Endothelial cell of umbilical vein (primary cell): ENCODE results near the gene SAP130. TPM values are rescaled to one million over a fixed set of nuclear protein-coding genes. Genes with fewer than 3 reads are reported as not detected.

ENCODE experiments used
- BruUV-seq: library from RNA; stranded (reverse); fragments of 400-500 nt; replicated peaks from 2 replicates; lab custom pipeline; 2021; lab: Mats Ljungman, UMichigan
- CTCF ChIA-PET: fragments of 300-600, 350-600 bp; sonication (Branson Sonifier 250); formaldehyde crosslinking; loops from one replicate; lab custom pipeline; 2021; ENCODE audit warnings: antibody characterized with exemption, inconsistent platforms; lab: Charles Lee
- POLR2A ChIA-PET: fragments of 300-600, 350-600 bp; sonication (Branson Sonifier 250); formaldehyde crosslinking; loops from one replicate; lab custom pipeline; 2021; ENCODE audit warnings: antibody characterized with exemption, inconsistent platforms; lab: Charles Lee
- DNase-seq: peaks from one replicate; pipeline ENCODE4 v3.0.0-alpha.2; 2011; ENCODE audit warnings: low read depth, low spot score
- FAIRE-seq: peaks from 2 replicates; lab custom pipeline; 2011; peaks lifted over from hg19 to GRCh38; lab: Jason Lieb, UNC
- H2AFZ ChIP-seq: 2 replicates; pipeline ENCODE4 v1.6.0; 2012; ENCODE audit warnings: low read depth, low read length, control low read depth, inconsistent platforms
- H3K27ac ChIP-seq: 2 replicates; pipeline ENCODE4 v1.5.1; 2011; ENCODE audit warnings: low read depth, mild to moderate bottlenecking, control low read depth, low read length, moderate library complexity; ENCODE audit not compliant: insufficient read depth
- H3K27me3 ChIP-seq, 2 experiments: 2 replicates each; pipeline versions ENCODE4 v1.6.0 to v1.6.1; 2011; ENCODE audit warnings: low read length in 2 of 2, mixed read lengths in 1 of 2; ENCODE audit not compliant: control insufficient read depth in 2 of 2, insufficient read depth in 2 of 2
- H3K36me3 ChIP-seq, 2 experiments: 2 replicates in 1 of 2; 3 replicates in 1 of 2; pipeline ENCODE4 v1.5.1; 2011; ENCODE audit warnings: low read length in 2 of 2, mild to moderate bottlenecking in 1 of 2, moderate library complexity in 1 of 2; ENCODE audit not compliant: control insufficient read depth in 2 of 2, insufficient read depth in 2 of 2; ENCODE audit errors: extremely low read depth in 1 of 2
- H3K4me1 ChIP-seq: 3 replicates; pipeline ENCODE4 v1.5.1; 2011; ENCODE audit warnings: mild to moderate bottlenecking, low read length; ENCODE audit not compliant: control insufficient read depth, insufficient read depth; ENCODE audit errors: extremely low read depth
- H3K4me2 ChIP-seq: 2 replicates; pipeline ENCODE4 v1.6.1; 2011; ENCODE audit warnings: low read length, control low read depth, mixed read lengths; ENCODE audit not compliant: insufficient read depth
- H3K4me3 ChIP-seq, 3 experiments: fragments of 200-600 bp in 1 of 3; sonication (generic), shearing (Covaris generic) in 1 of 3; replicated peaks in 1 of 3; 2 replicates each; pipeline ENCODE4 v1.5.1; 2011 to 2016; ENCODE audit warnings: control low read depth in 3 of 3, low read length in 3 of 3, mild to moderate bottlenecking in 2 of 3, inconsistent platforms in 1 of 3, low read depth in 1 of 3, moderate library complexity in 1 of 3; ENCODE audit not compliant: insufficient read depth in 1 of 3
- H3K79me2 ChIP-seq: 2 replicates; pipeline ENCODE4 v1.6.0; 2012; ENCODE audit warnings: low read length, inconsistent platforms; ENCODE audit not compliant: control insufficient read depth, insufficient read depth
- H3K9ac ChIP-seq: replicated peaks from 2 replicates; pipeline ENCODE3; 2011; ENCODE audit warnings: low read length, control low read depth; ENCODE audit not compliant: insufficient read depth; ENCODE audit errors: extremely low read depth
- H3K9me1 ChIP-seq: replicated peaks from 3 replicates; pipeline ENCODE4 v1.6.0; 2011; ENCODE audit warnings: mild to moderate bottlenecking, low read length; ENCODE audit not compliant: control insufficient read depth, insufficient read depth; ENCODE audit errors: extremely low read depth
- H3K9me3 ChIP-seq: replicated peaks from 2 replicates; pipeline ENCODE4 v1.5.1; 2012; ENCODE audit warnings: low read length, inconsistent platforms; ENCODE audit not compliant: control insufficient read depth, insufficient read depth
- H4K20me1 ChIP-seq: replicated peaks from 2 replicates; pipeline ENCODE3; 2011; ENCODE audit warnings: mild to moderate bottlenecking, low read length; ENCODE audit not compliant: control insufficient read depth, insufficient read depth; ENCODE audit errors: extremely low read depth
- CTCF ChIP-seq, 2 donors: IDR thresholded peaks; 1 replicate in 1 of 2; 2 replicates in 1 of 2; pipeline ENCODE4 v1.5.1; 2011; ENCODE audit warnings: low read length in 2 of 2, mild to moderate bottlenecking in 2 of 2, moderate library complexity in 2 of 2, control low read depth in 1 of 2, inconsistent platforms in 1 of 2, low read depth in 1 of 2; ENCODE audit not compliant: insufficient read depth in 1 of 2; ENCODE audit errors: extremely low read depth in 1 of 2
- EZH2 ChIP-seq: IDR thresholded peaks from 2 replicates; pipeline ENCODE4 v1.6.1; 2012; ENCODE audit warnings: borderline replicate concordance, low read depth, mild to moderate bottlenecking, moderate library complexity, low read length, inconsistent platforms; ENCODE audit not compliant: severe bottlenecking
- FOS ChIP-seq: IDR thresholded peaks from 2 replicates; pipeline ENCODE4 v1.6.1; 2011; ENCODE audit warnings: mild to moderate bottlenecking, low read length, moderate library complexity, borderline replicate concordance; ENCODE audit not compliant: insufficient read depth
- GATA2 ChIP-seq: IDR thresholded peaks from 2 replicates; pipeline ENCODE4 v1.7.0; 2011; ENCODE audit warnings: low read depth, mild to moderate bottlenecking, moderate library complexity, mixed read lengths, low read length; ENCODE audit not compliant: insufficient read length, insufficient read depth
- JUN ChIP-seq: IDR thresholded peaks from 2 replicates; pipeline ENCODE4 v1.6.1; 2011; ENCODE audit warnings: borderline replicate concordance, low read depth; ENCODE audit not compliant: insufficient read length, insufficient read depth
- MAX ChIP-seq: IDR thresholded peaks from 2 replicates; pipeline ENCODE4 v1.6.1; 2011; ENCODE audit not compliant: insufficient read depth, insufficient read length
- POLR2A ChIP-seq: IDR thresholded peaks from 2 replicates; pipeline ENCODE4 v1.6.1; 2012; ENCODE audit warnings: low read depth, mild to moderate bottlenecking, control low read depth, low read length
- POLR2AphosphoS5 ChIP-seq: IDR thresholded peaks from 2 replicates; pipeline ENCODE4 v1.6.1; 2012; ENCODE audit warnings: low read depth, mild to moderate bottlenecking, control low read depth, low read length, moderate library complexity; ENCODE audit not compliant: insufficient read depth
- dilution Hi-C: fragments of 300-500 bp; cut with MboI; formaldehyde crosslinking; loops from one replicate; pipeline ENCODE4 v1.15.0; 2019; ENCODE audit warnings: low sequenced_read_pairs; ENCODE audit not compliant: extremely low pct_ligation_motif_present
- intact Hi-C: fragments of 100-400 bp; cut with micrococcal nuclease; formaldehyde crosslinking; loops from one replicate; pipeline ENCODE4 v1.10.0; 2022
- polyA plus RNA-seq, 4 experiments: library from polyadenylated mRNA; depleted of rRNA in 3 of 4; stranded (reverse) in 3 of 4; unstranded in 1 of 4; fragments of >200 nt; gene quantifications; 2 replicates each; pipeline versions ENCODE4 v1.2.1 to v1.2.3, GENCODE V29; 2011 to 2012; ENCODE audit warnings: missing spikeins in 1 of 4
- total RNA-seq: library from RNA; stranded (reverse); gene quantifications from 2 replicates; pipeline ENCODE4 v1.2.3, GENCODE V29; 2021

The SAP130 gene
- total and polyA plus RNA-seq, 2 donors (not counting 3 experiments of a cell fraction or from before 2014, with no cell fraction given) = 26.8 to 34.3 TPM

GRCh38 chr2:127991742-127992141, 36.1 kb downstream of the SAP130 start:
- no peaks in the 10 kb centered on the region for H3K27me3 ChIP-seq
- no peak overlapping the region for H3K4me2 ChIP-seq
- H2AFZ ChIP-seq = no peak overlapping the region
- ChIA-PET CTCF (no interaction called here), POLR2A (no interaction called here)
- dilution Hi-C loops = no loop called here
- DNase-seq (no peak), FAIRE-seq (no peak)
- H3K9ac ChIP-seq = no peak overlapping the region
- TF ChIP-seq POLR2A = no peak
- no peak for TF ChIP-seq POLR2AphosphoS5
- no peak for TF ChIP-seq FOS
- no peak for TF ChIP-seq GATA2
- TF ChIP-seq CTCF (IDR thresholded peaks at IDR 0.05; ENCODE audit: extremely low read depth in 1 of 2, insufficient read depth in 1 of 2, low read depth in 1 of 2, low read length in 2 of 2) = no peak
- TF ChIP-seq EZH2 = no peak
- no peak for TF ChIP-seq JUN
- TF ChIP-seq MAX = no peak
- H3K36me3 ChIP-seq = peaks cover 15% of the 10 kb centered on the region in 2 experiments
- H4K20me1 ChIP-seq = no peaks in the 10 kb centered on the region
- H3K27ac ChIP-seq = no peak overlapping the region
- H3K4me3 ChIP-seq = no peak overlapping the region
- H3K9me1 ChIP-seq = no peaks in the 10 kb centered on the region
- no peaks in the 10 kb centered on the region for H3K4me1 ChIP-seq
- no TSS peak for BruUV-seq
- no peaks in the 10 kb centered on the region for H3K79me2 ChIP-seq
- no peaks in the 10 kb centered on the region for H3K9me3 ChIP-seq
- intact Hi-C loops = no loop called here
